Suprapubic skin (tissue), 3 donors: ENCODE data around the gene MAK.

Source experiments
- CTCF ChIP-seq, 2 donors: fragments of 200-600 bp in 1 of 2; fragments of 450-650 bp in 1 of 2; sonication (generic) in 1 of 2; IDR thresholded peaks; one replicate each; pipeline ENCODE4 v1.5.1; 2016 to 2019; ENCODE audit warnings: antibody characterized with exemption in 2 of 2, mild to moderate bottlenecking in 1 of 2, moderate library complexity in 1 of 2
- EP300 ChIP-seq: sonication (generic); formaldehyde crosslinking; IDR thresholded peaks from one replicate; pipeline ENCODE4 v1.6.1; 2017; ENCODE audit warnings: antibody characterized with exemption
- POLR2A ChIP-seq, 2 donors: fragments of 450-650 bp; IDR thresholded peaks; one replicate each; pipeline ENCODE4 v1.6.1; 2017; ENCODE audit warnings: antibody characterized with exemption in 2 of 2, mild to moderate bottlenecking in 2 of 2, moderate library complexity in 2 of 2

DNA sequence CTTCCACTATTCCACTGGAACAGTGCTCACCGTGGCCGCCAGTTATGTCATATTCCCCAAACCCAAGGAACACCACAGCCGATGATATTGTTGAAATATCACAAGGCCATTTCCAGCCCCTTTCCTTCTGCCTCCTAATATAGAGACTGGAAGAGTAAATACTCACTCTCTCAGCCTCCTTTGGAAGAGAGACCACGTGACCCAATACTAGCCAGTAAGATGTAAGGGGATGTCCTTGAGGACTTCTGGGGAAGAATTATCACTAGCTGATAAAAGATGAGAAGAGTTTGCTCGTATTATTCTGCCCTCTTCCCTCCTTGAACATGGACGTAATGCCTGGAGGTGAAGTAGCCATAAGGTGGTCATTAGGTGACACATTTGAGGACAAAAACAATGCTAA is 13.5 kb downstream of the MAK start:
- TF ChIP-seq POLR2A (IDR thresholded peaks at IDR 0.05) (no peak), CTCF (IDR thresholded peaks at IDR 0.05) (no peak), EP300 (no peak)
